K562 (cell line): ENCODE measurements around the gene SDHC. TPM values are rescaled to one million over a fixed set of nuclear protein-coding genes. Genes with fewer than 3 reads are reported as not detected.

Source experiments
- AFF1 ChIP-seq, 2 experiments: fragments of 450-650 bp; IDR thresholded peaks; 2 replicates each; pipeline ENCODE4 v1.6.1; 2018; ENCODE audit warnings: mild to moderate bottlenecking in 2 of 2, low read depth in 1 of 2; ENCODE audit not compliant: partially characterized antibody in 2 of 2
- BRF1 ChIP-seq: IDR thresholded peaks from 3 replicates; pipeline ENCODE4 v1.6.1; 2011; ENCODE audit warnings: borderline replicate concordance, mild to moderate bottlenecking; ENCODE audit not compliant: insufficient read length; ENCODE audit errors: extremely low read depth
- CEBPG ChIP-seq, 3 experiments: fragments of 200-800 bp in 1 of 3; sonication (Bioruptor generic) in 1 of 3; sonication (generic) in 1 of 3; formaldehyde crosslinking in 1 of 3; IDR thresholded peaks in 2 of 3; conservative IDR thresholded peaks in 1 of 3; 2 replicates each; pipeline versions ENCODE4 v1.6.1 to v1.8.0; 2016 to 2022; ENCODE audit warnings: missing compliant biosample characterization in 2 of 3, missing genetic modification characterization in 2 of 3, mild to moderate bottlenecking in 1 of 3, missing genetic modification reagents in 1 of 3
- DPF2 ChIP-seq: fragments of 450-650 bp; IDR thresholded peaks from 2 replicates; pipeline ENCODE4 v1.6.1; 2016
- EWSR1 ChIP-seq: fragments of 450-650 bp; IDR thresholded peaks from 2 replicates; pipeline ENCODE4 v1.6.1; 2018; ENCODE audit warnings: borderline replicate concordance, mild to moderate bottlenecking, low read depth, moderate library complexity; ENCODE audit not compliant: partially characterized antibody
- FIP1L1 ChIP-seq: fragments of 200-400 bp; formaldehyde crosslinking; IDR thresholded peaks from 2 replicates; pipeline ENCODE4 v1.6.1; 2018; ENCODE audit warnings: mild to moderate bottlenecking, low read depth, low read length; ENCODE audit not compliant: poor library complexity, severe bottlenecking
- KLF13 ChIP-seq: fragments of 450-650 bp; IDR thresholded peaks from 2 replicates; pipeline ENCODE4 v1.6.1; 2016; ENCODE audit warnings: missing genetic modification characterization, low read depth, mild to moderate bottlenecking, missing compliant biosample characterization, moderate library complexity, borderline replicate concordance
- MCM3 ChIP-seq: fragments of 450-650 bp; IDR thresholded peaks from 2 replicates; pipeline ENCODE4 v1.6.1; 2016
- MED1 ChIP-seq: sonication (generic); formaldehyde crosslinking; IDR thresholded peaks from 2 replicates; pipeline ENCODE4 v1.8.1; 2023; ENCODE audit warnings: missing genetic modification reagents, borderline replicate concordance
- MITF ChIP-seq: IDR thresholded peaks from 2 replicates; pipeline ENCODE4 v1.6.1; 2014; ENCODE audit warnings: antibody characterized with exemption
- PCBP1 ChIP-seq: fragments of 200-400 bp; formaldehyde crosslinking; IDR thresholded peaks from 2 replicates; pipeline ENCODE4 v1.6.1; 2018; ENCODE audit warnings: mild to moderate bottlenecking, low read depth, low read length; ENCODE audit not compliant: poor library complexity, severe bottlenecking
- RBM39 ChIP-seq: fragments of 200-400 bp; formaldehyde crosslinking; optimal IDR thresholded peaks from 2 replicates; pipeline ENCODE3; 2018; ENCODE audit warnings: low read depth, low read length
- SMARCE1 ChIP-seq: fragments of 450-650 bp; IDR thresholded peaks from 2 replicates; pipeline ENCODE4 v1.7.1; 2016; ENCODE audit warnings: mild to moderate bottlenecking
- TAF9B ChIP-seq: fragments of 450-650 bp; IDR thresholded peaks from 2 replicates; pipeline ENCODE4 v1.6.1; 2018; ENCODE audit warnings: mild to moderate bottlenecking; ENCODE audit not compliant: partially characterized antibody
- ZC3H4 ChIP-seq: sonication (generic); formaldehyde crosslinking; IDR thresholded peaks from 2 replicates; pipeline ENCODE4 v1.9.0; 2021; ENCODE audit warnings: missing genetic modification reagents, borderline replicate concordance
- ZNF583 ChIP-seq: fragments of 250-450 bp; sonication (Bioruptor Pico); IDR thresholded peaks from 2 replicates; pipeline ENCODE4 v1.4.0; 2020
- polyA plus RNA-seq, 8 experiments: library from polyadenylated mRNA; depleted of rRNA in 4 of 8; stranded (reverse) in 5 of 8; unstranded in 3 of 8; fragments of >200 nt; fragmentation: Nextera tagmentation in 2 of 8; fragmentation: Illumina TruSeq in 1 of 8; extraction: Ambion mirVana in 2 of 8; extraction: Trizol in 1 of 8; gene quantifications; 2 replicates each; pipeline versions ENCODE4 v1.2.1 to v1.2.3, GENCODE V29; 2011 to 2014; ENCODE audit warnings: inconsistent platforms in 1 of 8, missing spikeins in 1 of 8
- total RNA-seq, 7 experiments: library from RNA; depleted of rRNA in 6 of 7; stranded (reverse); fragments of >200 nt in 6 of 7; fragmentation: Illumina TruSeq in 2 of 7; extraction: Trizol in 2 of 7; gene quantifications; 2 replicates each; pipeline versions ENCODE4 v1.2.1 to v1.2.3, GENCODE V29; 2011 to 2021; ENCODE audit warnings: low replicate concordance in 1 of 7
- TF ChIP-seq, protein P1 (sequence below): fragments of 450-650 bp; IDR thresholded peaks from 2 replicates; pipeline ENCODE4 v1.6.1; 2017; ENCODE audit warnings: antibody characterized with exemption, mild to moderate bottlenecking

The SDHC gene
- total and polyA plus RNA-seq, 9 of the 15 experiments (the other 6 are each of a cell fraction or from before 2014, with no cell fraction given): 7.7 to 309 (median 174) TPM

DNA sequence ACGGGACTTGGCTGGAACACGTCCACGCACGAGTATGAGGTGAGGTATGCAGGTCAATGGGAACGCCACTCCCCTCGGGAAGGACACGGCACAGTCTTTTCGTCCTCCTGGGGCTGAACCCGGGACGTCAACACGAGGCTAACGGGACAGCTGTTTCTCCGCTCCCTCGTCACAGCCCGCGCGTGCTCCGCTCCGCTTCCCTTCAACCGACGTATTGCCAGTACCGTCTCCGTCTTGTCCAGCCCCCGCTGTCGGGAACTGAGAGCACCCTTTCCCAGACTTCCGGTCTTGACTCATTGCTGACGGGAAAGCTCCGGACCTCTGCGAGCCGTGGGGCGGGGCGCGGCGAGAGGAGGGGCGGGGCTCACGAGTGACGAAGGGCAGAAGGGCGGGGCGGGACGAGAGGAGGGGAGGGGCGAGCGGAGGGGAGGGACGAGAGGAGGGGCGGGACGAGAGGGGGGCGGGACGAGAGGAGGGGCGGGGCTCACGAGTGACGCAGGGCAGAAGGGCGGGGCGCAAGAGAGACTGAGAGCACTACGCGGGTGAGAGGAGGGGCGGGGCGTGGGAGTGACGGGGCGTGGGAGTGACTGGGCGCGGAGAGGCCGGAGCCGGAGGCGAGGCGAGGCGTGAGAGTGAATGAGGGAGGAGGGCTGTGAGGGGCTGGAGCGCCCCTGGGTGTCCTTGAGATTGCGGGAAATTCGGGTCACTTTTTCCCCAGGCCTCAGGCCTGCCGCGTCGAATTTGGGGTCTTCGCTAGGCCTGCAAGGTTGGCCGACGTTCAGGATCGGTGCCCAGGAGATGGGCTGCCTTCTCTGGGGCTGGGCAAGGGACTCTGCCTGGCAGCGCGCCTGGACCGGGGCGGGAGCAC is 75.7 kb downstream of the SDHC start (continued):
- TF ChIP-seq KLF13 (no peak), BRF1 (no peak), EWSR1 (no peak), RBM39 (no peak), TAF9B (peak; percentile 80), MITF (no peak), MED1 (CRISPR knock-in tag) (no peak), PCBP1 (peak; percentile 41), DPF2 (peak; percentile 10; the same call in 1 of the 2 replicates), FIP1L1 (no peak), SMARCE1 (peak; percentile 55), MCM3 (no peak), CEBPG (CRISPR knock-in tag; IDR thresholded peaks at IDR 0.05) (no peak), CEBPG (tag; conservative IDR thresholded peaks at IDR 0.05 in 1 of 2, IDR thresholded peaks at IDR 0.05 in 1 of 2) (no peak), ZC3H4 (no peak), ZNF583 (0 out of 2 replicates have a peak, but pooled peaks have one; percentile 45), AFF1 (IDR thresholded peaks at IDR 0.05; ENCODE audit: low read depth in 1 of 2, partially characterized antibody in 2 of 2) (peak in 1 of 2 experiments; percentile 73)
- TF ChIP-seq, protein P1, sequence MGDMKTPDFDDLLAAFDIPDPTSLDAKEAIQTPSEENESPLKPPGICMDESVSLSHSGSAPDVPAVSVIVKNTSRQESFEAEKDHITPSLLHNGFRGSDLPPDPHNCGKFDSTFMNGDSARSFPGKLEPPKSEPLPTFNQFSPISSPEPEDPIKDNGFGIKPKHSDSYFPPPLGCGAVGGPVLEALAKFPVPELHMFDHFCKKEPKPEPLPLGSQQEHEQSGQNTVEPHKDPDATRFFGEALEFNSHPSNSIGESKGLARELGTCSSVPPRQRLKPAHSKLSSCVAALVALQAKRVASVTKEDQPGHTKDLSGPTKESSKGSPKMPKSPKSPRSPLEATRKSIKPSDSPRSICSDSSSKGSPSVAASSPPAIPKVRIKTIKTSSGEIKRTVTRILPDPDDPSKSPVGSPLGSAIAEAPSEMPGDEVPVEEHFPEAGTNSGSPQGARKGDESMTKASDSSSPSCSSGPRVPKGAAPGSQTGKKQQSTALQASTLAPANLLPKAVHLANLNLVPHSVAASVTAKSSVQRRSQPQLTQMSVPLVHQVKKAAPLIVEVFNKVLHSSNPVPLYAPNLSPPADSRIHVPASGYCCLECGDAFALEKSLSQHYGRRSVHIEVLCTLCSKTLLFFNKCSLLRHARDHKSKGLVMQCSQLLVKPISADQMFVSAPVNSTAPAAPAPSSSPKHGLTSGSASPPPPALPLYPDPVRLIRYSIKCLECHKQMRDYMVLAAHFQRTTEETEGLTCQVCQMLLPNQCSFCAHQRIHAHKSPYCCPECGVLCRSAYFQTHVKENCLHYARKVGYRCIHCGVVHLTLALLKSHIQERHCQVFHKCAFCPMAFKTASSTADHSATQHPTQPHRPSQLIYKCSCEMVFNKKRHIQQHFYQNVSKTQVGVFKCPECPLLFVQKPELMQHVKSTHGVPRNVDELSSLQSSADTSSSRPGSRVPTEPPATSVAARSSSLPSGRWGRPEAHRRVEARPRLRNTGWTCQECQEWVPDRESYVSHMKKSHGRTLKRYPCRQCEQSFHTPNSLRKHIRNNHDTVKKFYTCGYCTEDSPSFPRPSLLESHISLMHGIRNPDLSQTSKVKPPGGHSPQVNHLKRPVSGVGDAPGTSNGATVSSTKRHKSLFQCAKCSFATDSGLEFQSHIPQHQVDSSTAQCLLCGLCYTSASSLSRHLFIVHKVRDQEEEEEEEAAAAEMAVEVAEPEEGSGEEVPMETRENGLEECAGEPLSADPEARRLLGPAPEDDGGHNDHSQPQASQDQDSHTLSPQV: peak; percentile 94
